ENCODE data around the gene ZMYND12. TPM values are rescaled to one million over a fixed set of nuclear protein-coding genes. Genes with fewer than 3 reads are reported as not detected.
"Not testable (repeated sequence)": the region's sequence is repeated elsewhere in the genome, so short reads cannot be mapped to it uniquely, and the experiment has no call there.

Gene ZMYND12, protein sequence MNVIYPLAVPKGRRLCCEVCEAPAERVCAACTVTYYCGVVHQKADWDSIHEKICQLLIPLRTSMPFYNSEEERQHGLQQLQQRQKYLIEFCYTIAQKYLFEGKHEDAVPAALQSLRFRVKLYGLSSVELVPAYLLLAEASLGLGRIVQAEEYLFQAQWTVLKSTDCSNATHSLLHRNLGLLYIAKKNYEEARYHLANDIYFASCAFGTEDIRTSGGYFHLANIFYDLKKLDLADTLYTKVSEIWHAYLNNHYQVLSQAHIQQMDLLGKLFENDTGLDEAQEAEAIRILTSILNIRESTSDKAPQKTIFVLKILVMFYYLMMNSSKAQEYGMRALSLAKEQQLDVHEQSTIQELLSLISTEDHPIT
- not detected in 2 replicates for total RNA-seq
- 0.11 TPM for polyA plus RNA-seq (2012)

GRCh38 chr1:42456010-42456753, at the start of gene ZMYND12, which contains the start of gene PPCS:
TSS of gene ZMYND12 (minus strand) at chr1:42456022. CDS start at chr1:42455997, 25 bp downstream.
TSS of gene PPCS (plus strand) at chr1:42456543. CDS start at chr1:42456566, 23 bp downstream.
- DNase-seq (ENCODE audit: low read depth) = peak; percentile 91

DNA sequence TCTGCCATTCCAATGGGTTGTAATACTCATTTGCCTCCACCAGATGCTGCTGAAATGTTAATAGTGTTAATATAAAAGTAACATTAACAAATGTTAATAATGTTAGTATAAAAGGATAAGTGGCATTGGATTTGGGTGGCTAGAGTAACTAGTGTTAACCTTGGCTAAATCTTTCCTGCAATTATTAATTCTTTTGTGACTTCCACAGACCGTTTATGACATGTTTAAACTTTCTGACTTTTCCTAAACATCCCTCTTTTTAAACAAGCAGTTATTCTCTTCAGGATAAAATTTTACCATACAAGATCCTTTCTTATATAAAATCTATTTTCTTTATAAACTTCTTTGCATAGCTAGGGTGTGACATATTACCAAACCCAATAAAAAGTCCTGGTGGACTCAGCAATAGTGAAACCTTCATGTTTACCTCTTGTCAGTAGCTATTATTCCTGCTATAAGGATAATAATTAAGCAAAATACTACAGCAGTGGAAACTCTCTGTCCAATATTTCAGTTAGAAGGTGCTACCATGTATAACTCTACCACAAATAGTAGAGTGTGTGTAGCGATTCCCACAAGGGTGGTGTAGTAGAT, 48.8 kb upstream of the ZMYND12 start:
- no peak for DNase-seq (ENCODE audit: low read depth)

DNA sequence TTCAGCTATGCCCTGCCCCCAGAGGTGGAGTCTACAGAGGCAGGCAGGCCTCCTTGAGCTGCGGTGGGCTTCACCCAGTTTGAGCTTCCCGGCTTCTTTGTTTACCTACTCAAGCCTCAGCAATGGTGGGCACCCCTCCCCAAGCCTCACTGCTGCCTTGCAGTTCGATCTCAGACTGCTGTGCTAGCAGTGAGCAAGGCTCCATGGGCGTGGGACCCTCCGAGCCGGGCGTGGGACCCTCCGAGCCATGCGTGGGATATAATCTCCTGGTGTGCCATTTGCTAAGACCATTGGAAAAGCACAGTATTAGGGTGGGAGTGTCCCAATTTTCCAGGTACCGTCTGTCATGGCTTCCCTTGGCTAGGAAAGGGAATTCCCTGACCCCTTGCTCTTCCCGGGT, 46.2 kb upstream of the ZMYND12 start:
- DNase-seq (ENCODE audit: low read depth) = not testable (repeated sequence)

DNA sequence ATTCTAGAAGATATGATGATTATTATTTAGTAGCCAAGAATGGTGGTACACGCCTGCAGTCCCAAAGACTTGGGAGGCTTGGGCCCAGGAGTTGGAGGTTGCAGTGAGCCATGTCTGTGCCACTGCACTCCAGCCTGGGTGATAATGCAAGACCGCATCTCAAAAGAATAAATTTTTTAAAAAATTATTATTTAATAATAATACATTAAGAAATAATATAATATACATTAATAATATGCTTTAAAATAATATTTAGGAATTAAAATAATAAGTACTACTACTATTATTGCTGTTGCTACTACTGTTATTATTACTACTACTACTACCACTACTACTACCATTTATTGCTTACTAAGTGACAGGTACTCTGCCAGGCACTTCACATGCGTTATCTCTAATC, 34.4 kb upstream of the ZMYND12 start:
- DNase-seq (ENCODE audit: low read depth) = no peak

GRCh38 chr1:42484382-42484781, 28.6 kb upstream of the ZMYND12 start:
- peak; percentile 68 for DNase-seq (ENCODE audit: low read depth)

DNA sequence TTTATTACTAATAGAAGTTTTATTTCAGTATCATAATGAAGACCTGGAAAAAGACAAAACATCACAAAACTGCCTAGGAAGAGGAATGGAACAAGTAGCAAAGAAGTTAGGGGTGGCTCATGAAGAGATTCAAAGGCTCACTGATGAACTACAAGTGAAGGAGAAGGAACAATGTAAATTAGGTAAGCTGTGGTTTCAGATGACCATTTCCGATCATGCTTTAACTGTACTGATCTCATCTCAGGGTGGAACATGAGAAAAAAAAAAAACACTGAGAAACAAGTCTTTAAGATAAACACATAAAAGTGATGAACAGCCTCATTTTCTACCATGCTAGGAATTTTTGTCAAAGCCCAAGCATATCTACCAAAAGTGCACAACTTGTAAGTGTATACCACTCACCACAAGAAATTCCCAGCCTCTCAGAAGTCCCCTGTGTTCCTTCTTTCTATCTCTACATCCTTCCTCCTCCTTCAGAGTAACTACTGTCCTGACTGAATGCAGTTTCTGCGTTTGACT, 26.9 kb upstream of the ZMYND12 start:
- DNase-seq (ENCODE audit: low read depth) = no peak

DNA sequence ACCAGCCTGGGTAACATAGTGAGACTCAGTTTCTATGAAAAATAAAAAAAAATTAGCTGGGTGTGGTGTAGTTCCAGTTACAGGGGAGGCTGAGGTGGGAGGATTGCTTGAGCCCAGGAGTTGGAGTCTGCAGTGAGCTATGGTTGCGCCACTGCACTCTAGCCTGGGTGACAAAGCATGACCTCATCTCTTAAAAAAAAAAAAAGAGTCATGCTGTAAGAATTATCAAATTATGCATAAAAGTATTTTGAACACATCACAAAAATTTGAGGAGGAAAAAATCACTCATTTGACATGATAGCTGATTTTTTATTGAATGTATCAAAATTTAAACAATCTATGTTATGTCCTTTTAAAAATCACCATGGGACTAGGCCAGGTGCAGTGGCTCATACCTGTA, 25.1 kb upstream of the ZMYND12 start:
- DNase-seq (ENCODE audit: low read depth) = no peak

GRCh38 chr1:42479621-42480020, 23.8 kb upstream of the ZMYND12 start:
- no peak for DNase-seq (ENCODE audit: low read depth)

GRCh38 chr1:42477775-42478174, 22.0 kb upstream of the ZMYND12 start:
- DNase-seq (ENCODE audit: low read depth) = no peak

DNA sequence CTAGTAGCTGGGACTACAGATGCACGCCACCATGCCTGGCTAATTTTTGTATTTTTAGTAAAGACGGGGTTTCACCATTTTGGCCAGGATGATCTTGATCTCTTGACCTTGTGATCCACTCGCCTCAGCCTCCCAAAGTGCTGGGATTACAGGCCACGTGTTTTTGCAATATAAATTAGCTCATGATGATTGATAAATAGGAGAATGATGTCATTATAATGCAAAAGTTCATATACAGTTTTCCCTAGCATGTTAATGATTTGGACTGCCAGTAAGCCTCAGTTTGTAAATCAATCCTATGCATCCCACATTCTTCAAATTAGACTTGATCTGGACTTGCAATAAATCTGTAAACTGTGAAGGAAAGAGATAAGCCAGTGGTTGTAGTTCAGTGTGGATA, 21.5 kb upstream of the ZMYND12 start:
- not testable (repeated sequence) for DNase-seq (ENCODE audit: low read depth)

DNA sequence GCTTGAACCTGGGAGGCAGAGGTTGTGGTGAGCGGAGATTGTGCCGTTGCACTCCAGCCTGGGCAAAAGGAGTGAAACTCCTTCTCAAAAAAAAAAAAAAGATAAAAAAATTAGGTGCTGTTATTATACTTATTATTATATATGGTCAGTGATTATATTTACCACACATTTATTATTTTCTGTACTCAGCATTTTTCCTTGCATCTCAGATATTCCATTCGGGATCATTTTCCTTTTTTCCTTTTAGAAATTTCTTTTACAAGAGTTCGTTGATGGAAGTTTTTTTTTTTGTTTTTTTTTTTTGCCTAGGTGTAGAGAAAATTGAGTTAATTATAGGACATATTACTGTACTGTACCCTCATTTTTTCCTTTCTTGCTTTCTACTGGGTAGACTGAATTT, 20.8 kb upstream of the ZMYND12 start:
- DNase-seq (ENCODE audit: low read depth) = no peak

- DNase-seq (ENCODE audit: low read depth) = no peak
Observed at GRCh38 chr1:42469727-42470126, 13.9 kb upstream of the ZMYND12 start.

- DNase-seq (ENCODE audit: low read depth) = no peak
Observed at GRCh38 chr1:42466030-42466429, 10.2 kb upstream of the ZMYND12 start.

DNA sequence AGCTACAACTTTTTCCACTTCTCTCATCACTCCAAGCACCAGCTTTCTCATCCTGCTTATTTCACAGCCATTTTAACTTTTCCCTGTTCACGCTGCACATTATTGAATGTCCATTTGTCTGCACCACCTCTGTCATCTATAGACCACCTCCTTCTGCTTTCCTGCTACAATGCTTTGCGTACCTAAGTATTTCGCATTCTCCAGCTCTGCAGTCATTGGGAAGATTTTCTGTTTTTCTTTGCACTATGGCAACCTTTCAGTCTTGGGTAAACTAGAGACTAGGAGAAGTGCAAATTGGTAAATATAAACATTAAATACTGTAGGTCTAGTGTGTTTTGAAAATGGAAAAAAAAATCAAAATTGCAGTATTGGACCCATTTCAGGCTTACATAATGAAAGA, 8.1 kb upstream of the ZMYND12 start:
- DNase-seq (ENCODE audit: low read depth) = no peak

- peak; percentile 98 for DNase-seq (ENCODE audit: low read depth)
Observed at GRCh38 chr1:42462828-42463763, 7.3 kb upstream of the ZMYND12 start, which contains the start of gene CCDC30. TSS of gene CCDC30 (plus strand) at chr1:42463286. CDS start at chr1:42480552, 17,266 bp downstream.

GRCh38 chr1:42461196-42461595, 5.4 kb upstream of the ZMYND12 start:
- DNase-seq (ENCODE audit: low read depth) = no peak

DNA sequence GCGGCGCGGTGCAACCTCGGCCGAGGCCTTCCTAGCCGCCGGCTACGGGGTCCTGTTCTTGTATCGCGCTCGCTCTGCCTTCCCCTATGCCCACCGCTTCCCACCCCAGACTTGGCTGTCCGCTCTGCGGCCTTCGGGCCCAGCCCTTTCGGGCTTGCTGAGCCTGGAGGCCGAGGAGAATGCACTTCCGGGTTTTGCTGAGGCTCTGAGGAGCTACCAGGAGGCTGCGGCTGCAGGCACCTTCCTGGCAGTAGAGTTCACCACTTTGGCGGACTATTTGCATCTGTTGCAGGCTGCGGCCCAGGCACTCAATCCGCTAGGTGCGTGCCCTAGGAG, 900 bp upstream of the ZMYND12 start:
- DNase-seq (ENCODE audit: low read depth) = no peak

DNA sequence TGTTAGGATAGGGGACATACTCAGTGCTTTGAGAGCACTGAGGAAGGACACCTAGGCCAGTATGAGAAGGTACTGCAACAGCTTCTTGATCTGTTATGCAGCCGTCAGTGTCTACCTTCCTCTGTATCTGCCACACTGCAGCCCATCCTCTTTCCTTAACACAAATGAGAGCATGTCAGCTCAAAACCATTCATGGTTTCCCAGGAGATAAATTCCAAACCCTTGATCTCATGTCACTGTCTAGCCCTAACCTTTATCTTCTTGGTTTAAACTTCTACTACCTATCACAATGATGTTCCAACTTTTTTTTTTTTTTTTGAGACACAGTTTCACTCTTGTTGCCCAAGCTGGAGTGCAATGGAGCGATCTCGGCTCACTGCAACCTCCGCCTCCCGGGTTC, 1.4 kb downstream of the ZMYND12 start:
- DNase-seq (ENCODE audit: low read depth) = no peak

- DNase-seq (ENCODE audit: low read depth) = no peak
Observed at GRCh38 chr1:42453386-42453785, 2.4 kb downstream of the ZMYND12 start.

- DNase-seq (ENCODE audit: low read depth) = no peak
Observed at GRCh38 chr1:42450061-42450460, 5.8 kb downstream of the ZMYND12 start.

GRCh38 chr1:42449256-42449655, 6.6 kb downstream of the ZMYND12 start:
- DNase-seq (ENCODE audit: low read depth) = no peak
